HepG2 (cell line): ENCODE data around the gene PPOX. TPM values are rescaled to one million over a fixed set of nuclear protein-coding genes. Genes with fewer than 3 reads are reported as not detected.

Experiments
- AHR ChIP-seq: IDR thresholded peaks from 2 replicates; pipeline ENCODE4 v1.6.1; 2018; ENCODE audit warnings: missing genetic modification reagents, missing compliant biosample characterization
- ETV5 ChIP-seq: IDR thresholded peaks from 2 replicates; pipeline ENCODE4 v1.6.1; 2018; ENCODE audit warnings: missing biosample characterization, missing genetic modification reagents, inconsistent platforms, borderline replicate concordance
- GFI1 ChIP-seq: sonication (generic); formaldehyde crosslinking; IDR thresholded peaks from 2 replicates; pipeline ENCODE4 v1.5.0; 2020; ENCODE audit warnings: missing genetic modification reagents, mild to moderate bottlenecking, borderline replicate concordance
- HMG20B ChIP-seq: conservative IDR thresholded peaks from 2 replicates; pipeline ENCODE4 v1.6.1; 2016; ENCODE audit warnings: missing genetic modification reagents, missing compliant biosample characterization
- KLF15 ChIP-seq: sonication (generic); formaldehyde crosslinking; IDR thresholded peaks from 2 replicates; pipeline ENCODE4 v1.8.1; 2023; ENCODE audit warnings: borderline replicate concordance, mild to moderate bottlenecking, inconsistent platforms, missing genetic modification reagents, mixed read lengths
- MLLT10 ChIP-seq: sonication (generic); formaldehyde crosslinking; IDR thresholded peaks from 2 replicates; pipeline ENCODE4 v1.4.0; 2020; ENCODE audit warnings: missing genetic modification reagents
- NCOA1 ChIP-seq: sonication (generic); formaldehyde crosslinking; IDR thresholded peaks from 2 replicates; pipeline ENCODE4 v1.9.0; 2021; ENCODE audit warnings: missing genetic modification reagents
- NCOR1 ChIP-seq: fragments of 200-600 bp; sonication (generic); IDR thresholded peaks from 2 replicates; pipeline ENCODE4 v1.7.0; 2017; ENCODE audit warnings: antibody characterized with exemption, low read length, borderline replicate concordance
- NR1H2 ChIP-seq: sonication (generic); formaldehyde crosslinking; IDR thresholded peaks from 2 replicates; pipeline ENCODE4 v1.8.1; 2022; ENCODE audit warnings: low read depth, missing genetic modification reagents, borderline replicate concordance
- RELA ChIP-seq: sonication (generic); formaldehyde crosslinking; IDR thresholded peaks from 2 replicates; pipeline ENCODE4 v1.4.0; 2020; ENCODE audit warnings: missing genetic modification reagents
- SP4 ChIP-seq: sonication (generic); formaldehyde crosslinking; IDR thresholded peaks from 2 replicates; pipeline ENCODE4 v1.8.1; 2023; ENCODE audit warnings: mild to moderate bottlenecking, missing genetic modification reagents
- SRSF4 ChIP-seq: fragments of 200-400 bp; formaldehyde crosslinking; IDR thresholded peaks from one replicate; pipeline ENCODE4 v1.6.1; 2018; ENCODE audit warnings: mild to moderate bottlenecking, low read depth, low read length, moderate library complexity; ENCODE audit not compliant: poor library complexity, severe bottlenecking
- ZBTB21 ChIP-seq: sonication (generic); formaldehyde crosslinking; IDR thresholded peaks from 2 replicates; pipeline ENCODE4 v1.4.0; 2020; ENCODE audit warnings: missing genetic modification reagents
- ZNF431 ChIP-seq: sonication (generic); formaldehyde crosslinking; IDR thresholded peaks from 2 replicates; pipeline ENCODE4 v1.9.0; 2022; ENCODE audit warnings: missing genetic modification reagents, low read depth, mild to moderate bottlenecking, borderline replicate concordance
- polyA plus RNA-seq, 8 experiments: library from polyadenylated mRNA; depleted of rRNA in 3 of 8; stranded (reverse) in 7 of 8; unstranded in 1 of 8; fragments of >200 nt; fragmentation: Illumina TruSeq in 4 of 8; extraction: Trizol in 4 of 8; gene quantifications; 2 replicates each; pipeline versions ENCODE4 v1.2.1 to v1.2.3, GENCODE V29; 2011 to 2016; ENCODE audit warnings: low read depth in 4 of 8, missing spikeins in 1 of 8, mixed read lengths in 1 of 8; ENCODE audit not compliant: insufficient read depth in 1 of 8
- total RNA-seq, 5 experiments: library from RNA; depleted of rRNA; stranded (reverse); fragments of >200 nt; fragmentation: Illumina TruSeq; extraction: Trizol; gene quantifications; 2 replicates each; pipeline ENCODE4 v1.2.3, GENCODE V29; 2016; ENCODE audit warnings: low read depth in 1 of 5
- TF ChIP-seq, protein P1 (sequence below): sonication (generic); formaldehyde crosslinking; IDR thresholded peaks from 2 replicates; pipeline ENCODE4 v1.8.1; 2022; ENCODE audit warnings: low read depth, mild to moderate bottlenecking, missing genetic modification reagents
- TF ChIP-seq, protein P2 (sequence below): sonication (generic); formaldehyde crosslinking; IDR thresholded peaks from 2 replicates; pipeline ENCODE4 v1.4.0; 2020; ENCODE audit warnings: missing genetic modification reagents
- TF ChIP-seq, protein P3 (sequence below): sonication (generic); formaldehyde crosslinking; IDR thresholded peaks from 2 replicates; pipeline ENCODE4 v1.4.0; 2020; ENCODE audit warnings: missing genetic modification reagents, borderline replicate concordance
- TF ChIP-seq, protein P4 (sequence below): sonication (generic); formaldehyde crosslinking; IDR thresholded peaks from 2 replicates; pipeline ENCODE4 v1.4.0; 2020; ENCODE audit warnings: mild to moderate bottlenecking, missing genetic modification reagents

The PPOX gene
- total and polyA plus RNA-seq, 2 of the 13 experiments (the other 11 are each of a cell fraction or from before 2014, with no cell fraction given) = 15.5 to 27.7 TPM

DNA sequence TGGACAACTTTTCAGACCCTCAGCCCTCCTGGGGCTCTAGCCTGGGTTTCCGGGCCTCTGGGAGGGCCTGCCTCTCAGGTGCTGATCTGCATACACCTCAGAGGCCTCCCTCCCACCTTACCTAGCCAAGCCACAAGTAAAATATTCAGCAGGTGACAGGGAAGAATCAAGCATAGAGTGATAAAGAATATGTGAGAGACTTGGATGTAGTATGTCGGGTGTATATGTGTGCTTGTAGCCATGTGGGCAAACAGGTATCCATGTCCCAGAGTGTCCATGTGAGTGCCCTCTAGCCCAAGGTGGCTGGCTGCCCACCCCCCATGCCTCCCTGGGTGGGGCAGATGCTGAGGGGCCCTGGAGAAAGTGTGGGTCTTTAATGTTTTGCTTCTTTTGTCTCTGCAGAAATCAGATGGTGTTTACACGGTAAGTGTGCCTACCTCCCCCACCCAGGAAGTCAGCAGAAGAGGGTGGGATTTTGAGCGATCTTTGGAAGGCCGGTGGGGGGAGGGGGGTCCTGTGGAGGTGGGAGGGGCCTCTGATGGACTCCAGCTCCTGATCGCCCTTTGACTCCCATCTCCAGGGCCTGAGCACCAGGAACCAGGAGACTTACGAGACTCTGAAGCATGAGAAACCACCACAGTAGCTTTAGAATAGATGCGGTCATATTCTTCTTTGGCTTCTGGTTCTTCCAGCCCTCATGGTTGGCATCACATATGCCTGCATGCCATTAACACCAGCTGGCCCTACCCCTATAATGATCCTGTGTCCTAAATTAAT lies 52.3 kb downstream of the PPOX start (continued):
- TF ChIP-seq, protein P1, sequence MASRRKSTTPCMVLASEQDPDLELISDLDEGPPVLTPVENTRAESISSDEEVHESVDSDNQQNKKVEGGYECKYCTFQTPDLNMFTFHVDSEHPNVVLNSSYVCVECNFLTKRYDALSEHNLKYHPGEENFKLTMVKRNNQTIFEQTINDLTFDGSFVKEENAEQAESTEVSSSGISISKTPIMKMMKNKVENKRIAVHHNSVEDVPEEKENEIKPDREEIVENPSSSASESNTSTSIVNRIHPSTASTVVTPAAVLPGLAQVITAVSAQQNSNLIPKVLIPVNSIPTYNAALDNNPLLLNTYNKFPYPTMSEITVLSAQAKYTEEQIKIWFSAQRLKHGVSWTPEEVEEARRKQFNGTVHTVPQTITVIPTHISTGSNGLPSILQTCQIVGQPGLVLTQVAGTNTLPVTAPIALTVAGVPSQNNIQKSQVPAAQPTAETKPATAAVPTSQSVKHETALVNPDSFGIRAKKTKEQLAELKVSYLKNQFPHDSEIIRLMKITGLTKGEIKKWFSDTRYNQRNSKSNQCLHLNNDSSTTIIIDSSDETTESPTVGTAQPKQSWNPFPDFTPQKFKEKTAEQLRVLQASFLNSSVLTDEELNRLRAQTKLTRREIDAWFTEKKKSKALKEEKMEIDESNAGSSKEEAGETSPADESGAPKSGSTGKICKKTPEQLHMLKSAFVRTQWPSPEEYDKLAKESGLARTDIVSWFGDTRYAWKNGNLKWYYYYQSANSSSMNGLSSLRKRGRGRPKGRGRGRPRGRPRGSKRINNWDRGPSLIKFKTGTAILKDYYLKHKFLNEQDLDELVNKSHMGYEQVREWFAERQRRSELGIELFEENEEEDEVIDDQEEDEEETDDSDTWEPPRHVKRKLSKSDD (CRISPR knock-in tag) = 0 out of 2 replicates have a peak, but pooled peaks have one; percentile 46
- 0 out of 2 replicates have a peak, but pooled peaks have one; percentile 4 for TF ChIP-seq ZBTB21 (CRISPR knock-in tag)
- TF ChIP-seq GFI1 (CRISPR knock-in tag) = peak; percentile 95
- TF ChIP-seq NR1H2 (CRISPR knock-in tag) = no peak
- no peak for TF ChIP-seq SP4 (CRISPR knock-in tag)
- TF ChIP-seq NCOA1 = peak; percentile 75; the same call in 1 of the 2 replicates
- peak; percentile 45; the same call in 1 of the 2 replicates for TF ChIP-seq NCOR1
- 0 out of 2 replicates have a peak, but pooled peaks have one; percentile 57 for TF ChIP-seq RELA (CRISPR knock-in tag)
- peak; percentile 96 for TF ChIP-seq ETV5
- TF ChIP-seq SRSF4 = peak; percentile 57
- no peak for TF ChIP-seq AHR (CRISPR knock-in tag)
- peak; percentile 93 for TF ChIP-seq ZNF431 (CRISPR knock-in tag)
- peak; percentile 81 for TF ChIP-seq HMG20B (CRISPR knock-in tag)
- TF ChIP-seq, protein P2, sequence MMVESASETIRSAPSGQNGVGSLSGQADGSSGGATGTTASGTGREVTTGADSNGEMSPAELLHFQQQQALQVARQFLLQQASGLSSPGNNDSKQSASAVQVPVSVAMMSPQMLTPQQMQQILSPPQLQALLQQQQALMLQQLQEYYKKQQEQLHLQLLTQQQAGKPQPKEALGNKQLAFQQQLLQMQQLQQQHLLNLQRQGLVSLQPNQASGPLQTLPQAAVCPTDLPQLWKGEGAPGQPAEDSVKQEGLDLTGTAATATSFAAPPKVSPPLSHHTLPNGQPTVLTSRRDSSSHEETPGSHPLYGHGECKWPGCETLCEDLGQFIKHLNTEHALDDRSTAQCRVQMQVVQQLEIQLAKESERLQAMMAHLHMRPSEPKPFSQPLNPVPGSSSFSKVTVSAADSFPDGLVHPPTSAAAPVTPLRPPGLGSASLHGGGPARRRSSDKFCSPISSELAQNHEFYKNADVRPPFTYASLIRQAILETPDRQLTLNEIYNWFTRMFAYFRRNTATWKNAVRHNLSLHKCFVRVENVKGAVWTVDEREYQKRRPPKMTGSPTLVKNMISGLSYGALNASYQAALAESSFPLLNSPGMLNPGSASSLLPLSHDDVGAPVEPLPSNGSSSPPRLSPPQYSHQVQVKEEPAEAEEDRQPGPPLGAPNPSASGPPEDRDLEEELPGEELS (CRISPR knock-in tag) = peak; percentile 92
- TF ChIP-seq, protein P3, sequence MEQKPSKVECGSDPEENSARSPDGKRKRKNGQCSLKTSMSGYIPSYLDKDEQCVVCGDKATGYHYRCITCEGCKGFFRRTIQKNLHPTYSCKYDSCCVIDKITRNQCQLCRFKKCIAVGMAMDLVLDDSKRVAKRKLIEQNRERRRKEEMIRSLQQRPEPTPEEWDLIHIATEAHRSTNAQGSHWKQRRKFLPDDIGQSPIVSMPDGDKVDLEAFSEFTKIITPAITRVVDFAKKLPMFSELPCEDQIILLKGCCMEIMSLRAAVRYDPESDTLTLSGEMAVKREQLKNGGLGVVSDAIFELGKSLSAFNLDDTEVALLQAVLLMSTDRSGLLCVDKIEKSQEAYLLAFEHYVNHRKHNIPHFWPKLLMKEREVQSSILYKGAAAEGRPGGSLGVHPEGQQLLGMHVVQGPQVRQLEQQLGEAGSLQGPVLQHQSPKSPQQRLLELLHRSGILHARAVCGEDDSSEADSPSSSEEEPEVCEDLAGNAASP = peak; percentile 50; the same call in 1 of the 2 replicates
- TF ChIP-seq MLLT10 = no peak
- no peak for TF ChIP-seq KLF15 (CRISPR knock-in tag)
- TF ChIP-seq, protein P4, sequence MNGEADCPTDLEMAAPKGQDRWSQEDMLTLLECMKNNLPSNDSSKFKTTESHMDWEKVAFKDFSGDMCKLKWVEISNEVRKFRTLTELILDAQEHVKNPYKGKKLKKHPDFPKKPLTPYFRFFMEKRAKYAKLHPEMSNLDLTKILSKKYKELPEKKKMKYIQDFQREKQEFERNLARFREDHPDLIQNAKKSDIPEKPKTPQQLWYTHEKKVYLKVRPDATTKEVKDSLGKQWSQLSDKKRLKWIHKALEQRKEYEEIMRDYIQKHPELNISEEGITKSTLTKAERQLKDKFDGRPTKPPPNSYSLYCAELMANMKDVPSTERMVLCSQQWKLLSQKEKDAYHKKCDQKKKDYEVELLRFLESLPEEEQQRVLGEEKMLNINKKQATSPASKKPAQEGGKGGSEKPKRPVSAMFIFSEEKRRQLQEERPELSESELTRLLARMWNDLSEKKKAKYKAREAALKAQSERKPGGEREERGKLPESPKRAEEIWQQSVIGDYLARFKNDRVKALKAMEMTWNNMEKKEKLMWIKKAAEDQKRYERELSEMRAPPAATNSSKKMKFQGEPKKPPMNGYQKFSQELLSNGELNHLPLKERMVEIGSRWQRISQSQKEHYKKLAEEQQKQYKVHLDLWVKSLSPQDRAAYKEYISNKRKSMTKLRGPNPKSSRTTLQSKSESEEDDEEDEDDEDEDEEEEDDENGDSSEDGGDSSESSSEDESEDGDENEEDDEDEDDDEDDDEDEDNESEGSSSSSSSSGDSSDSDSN = peak; percentile 36; the same call in 1 of the 2 replicates
